ENCODE data around the gene DEDD2.

Gene DEDD2

GRCh38 chr19:42150911-42151361, 66.5 kb downstream of the DEDD2 start:
- DNase-seq (ENCODE audit: extremely low read depth in 1 of 2, low read depth in 1 of 2) = no peak

- DNase-seq (ENCODE audit: extremely low read depth in 1 of 2, low read depth in 1 of 2) = no peak
Observed at GRCh38 chr19:42150364-42150763, 67.1 kb downstream of the DEDD2 start.

- no peak for DNase-seq (ENCODE audit: extremely low read depth in 1 of 2, low read depth in 1 of 2)
Observed at GRCh38 chr19:42149447-42150202, 67.9 kb downstream of the DEDD2 start.

Measured in stimulated activated CD8-positive, alpha-beta memory T cell treated with anti-CD3 and anti-CD28 coated beads, Interleukin-7, amount 100 ng/mL, for 48 hours (primary cell).